OCI-LY7 (cell line): Measurements from ENCODE around the gene SIDT1.

Experiments
- EZH2phosphoT487 ChIP-seq: fragments of 200-600 bp; sonication (generic); IDR thresholded peaks from 2 replicates; pipeline ENCODE4 v1.6.1; 2018; ENCODE audit warnings: low read depth, borderline replicate concordance, mild to moderate bottlenecking, mixed run types, antibody characterized with exemption, low read length, moderate library complexity, mixed read lengths
- TF ChIP-seq, protein P1 (sequence below): fragments of 200-600 bp; sonication (generic); conservative IDR thresholded peaks from 2 replicates; pipeline ENCODE4 v1.5.1; 2014; ENCODE audit warnings: mild to moderate bottlenecking, antibody characterized with exemption, low read length, moderate library complexity, mixed read lengths

DNA sequence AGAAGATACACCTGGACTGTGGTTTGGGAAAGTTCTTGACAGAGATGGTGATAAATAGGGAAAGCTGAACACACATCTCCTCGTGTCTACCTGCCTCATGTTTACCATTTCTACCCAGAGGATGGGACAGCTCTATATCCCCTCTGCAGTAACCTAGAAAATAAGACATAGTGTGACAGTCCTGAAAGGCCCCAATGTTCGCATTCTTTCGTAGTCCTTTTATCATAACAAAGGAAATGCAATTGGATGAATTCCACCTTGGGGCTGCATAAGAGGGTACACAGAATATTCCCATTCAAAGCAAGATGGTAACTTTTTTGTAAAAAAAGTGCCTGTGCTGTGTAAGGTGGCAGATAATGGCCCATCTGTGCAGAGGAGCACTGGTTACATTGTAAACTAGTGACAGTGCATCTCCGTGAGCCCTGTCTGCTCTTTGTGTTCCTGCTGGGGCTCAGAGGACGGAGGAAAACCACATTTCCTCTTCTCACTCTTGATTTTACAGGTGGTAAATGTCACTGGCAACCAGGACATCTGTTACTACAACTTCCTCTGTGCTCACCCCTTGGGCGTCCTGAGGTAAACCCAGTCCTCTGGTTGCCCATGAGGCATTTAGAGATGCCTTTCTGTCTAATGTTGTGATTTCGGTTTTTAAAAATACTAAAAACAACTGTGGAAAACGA lies 74.3 kb downstream of the SIDT1 start:
- TF ChIP-seq, protein P1, sequence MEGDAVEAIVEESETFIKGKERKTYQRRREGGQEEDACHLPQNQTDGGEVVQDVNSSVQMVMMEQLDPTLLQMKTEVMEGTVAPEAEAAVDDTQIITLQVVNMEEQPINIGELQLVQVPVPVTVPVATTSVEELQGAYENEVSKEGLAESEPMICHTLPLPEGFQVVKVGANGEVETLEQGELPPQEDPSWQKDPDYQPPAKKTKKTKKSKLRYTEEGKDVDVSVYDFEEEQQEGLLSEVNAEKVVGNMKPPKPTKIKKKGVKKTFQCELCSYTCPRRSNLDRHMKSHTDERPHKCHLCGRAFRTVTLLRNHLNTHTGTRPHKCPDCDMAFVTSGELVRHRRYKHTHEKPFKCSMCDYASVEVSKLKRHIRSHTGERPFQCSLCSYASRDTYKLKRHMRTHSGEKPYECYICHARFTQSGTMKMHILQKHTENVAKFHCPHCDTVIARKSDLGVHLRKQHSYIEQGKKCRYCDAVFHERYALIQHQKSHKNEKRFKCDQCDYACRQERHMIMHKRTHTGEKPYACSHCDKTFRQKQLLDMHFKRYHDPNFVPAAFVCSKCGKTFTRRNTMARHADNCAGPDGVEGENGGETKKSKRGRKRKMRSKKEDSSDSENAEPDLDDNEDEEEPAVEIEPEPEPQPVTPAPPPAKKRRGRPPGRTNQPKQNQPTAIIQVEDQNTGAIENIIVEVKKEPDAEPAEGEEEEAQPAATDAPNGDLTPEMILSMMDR, result no peak
- no peak for TF ChIP-seq EZH2phosphoT487
